Subcutaneous abdominal adipose tissue (tissue), 5 donors: ENCODE data around the gene FAM240A.

Experiments
- H3K27ac ChIP-seq: one replicate; pipeline ENCODE4 v1.7.0; 2013; ENCODE audit warnings: low read depth, mild to moderate bottlenecking, inconsistent platforms, low read length, moderate library complexity
- H3K27me3 ChIP-seq, 5 donors: one replicate each; pipeline ENCODE4 v1.7.0; 2013; ENCODE audit warnings: low read length in 5 of 5, inconsistent platforms in 1 of 5; ENCODE audit not compliant: control insufficient read depth in 5 of 5, insufficient read depth in 4 of 5
- H3K36me3 ChIP-seq, 5 donors: one replicate each; pipeline ENCODE4 v1.7.0; 2013; ENCODE audit warnings: low read length in 5 of 5; ENCODE audit not compliant: control insufficient read depth in 5 of 5, insufficient read depth in 5 of 5
- H3K4me1 ChIP-seq, 5 donors: one replicate each; pipeline ENCODE4 v1.7.0; 2013; ENCODE audit warnings: low read length in 5 of 5, mild to moderate bottlenecking in 3 of 5, moderate library complexity in 1 of 5; ENCODE audit not compliant: control insufficient read depth in 5 of 5, insufficient read depth in 5 of 5
- H3K4me3 ChIP-seq, 5 donors: one replicate each; pipeline ENCODE4 v1.7.0; 2013; ENCODE audit warnings: low read length in 5 of 5, low read depth in 1 of 5
- H3K9ac ChIP-seq, 5 donors: one replicate each; pipeline ENCODE4 v1.7.0; 2013; ENCODE audit warnings: low read length in 5 of 5, mild to moderate bottlenecking in 4 of 5, moderate library complexity in 3 of 5
- H3K9me3 ChIP-seq, 5 donors: one replicate each; pipeline ENCODE4 v1.7.0; 2013; ENCODE audit warnings: low read length in 5 of 5; ENCODE audit not compliant: control insufficient read depth in 5 of 5
- donor health status: healthy.
- donor health status: healthy.
- donor health status: healthy.
- donor health status: healthy.
- donor health status: healthy.

The FAM240A gene

DNA sequence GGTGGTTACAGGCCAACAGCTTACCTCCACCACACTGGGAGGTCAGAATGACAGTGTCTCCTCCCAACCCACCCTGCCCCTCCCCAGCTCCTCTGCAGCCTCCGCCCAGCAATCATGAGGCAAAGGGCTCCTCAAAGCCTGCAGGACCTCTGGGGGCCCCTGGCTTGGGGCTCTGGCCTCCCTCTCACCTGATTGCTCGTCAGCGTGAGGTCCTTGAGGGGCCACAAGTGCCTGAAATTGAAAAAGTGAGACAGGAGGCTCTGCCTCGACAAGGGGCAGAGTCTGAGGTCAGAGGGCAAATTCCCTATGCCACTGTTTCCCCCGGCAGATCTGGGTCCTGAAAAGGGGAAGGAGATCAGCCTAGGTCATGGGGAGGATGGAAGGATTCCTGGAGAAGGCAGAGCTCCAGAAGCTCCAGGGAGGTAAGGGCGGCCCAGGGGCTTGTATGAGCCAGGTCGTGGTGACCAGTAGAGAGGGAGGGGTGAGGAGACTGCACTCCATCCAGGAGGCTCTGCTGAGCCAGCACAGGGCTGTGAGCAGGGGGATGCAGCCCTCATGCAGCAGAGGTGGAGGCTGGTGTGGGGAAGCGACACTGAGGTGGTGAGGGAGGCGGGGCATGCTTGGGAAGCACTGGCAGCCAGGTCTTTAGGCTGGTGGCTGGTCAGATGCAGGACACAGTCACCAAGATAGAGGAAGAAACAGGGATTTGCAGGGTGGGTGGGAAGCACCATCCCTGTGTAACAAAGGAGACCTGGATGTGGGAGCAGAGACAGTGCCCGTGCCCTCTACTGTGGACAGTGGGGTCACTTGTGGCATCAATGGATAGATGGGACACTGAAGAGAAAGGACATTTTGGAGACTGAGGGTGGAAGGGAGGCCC is 61.1 kb downstream of the FAM240A start:
- Histone ChIP-seq H3K4me1 (peaks cover 0 to 11% (median 5%) of the 10 kb centered on the region in 5 donors), H3K9ac (no peak overlapping the region), H3K4me3 (no peak overlapping the region), H3K27me3 (no peaks in the 10 kb centered on the region), H3K36me3 (peaks cover 0 to 58% (median 37%) of the 10 kb centered on the region in 5 donors), H3K27ac (no peak overlapping the region), H3K9me3 (no peaks in the 10 kb centered on the region)

GRCh38 chr3:46674031-46674845 is 61.9 kb downstream of the FAM240A start:
- Histone ChIP-seq H3K36me3 (peaks cover 0 to 63% (median 37%) of the 10 kb centered on the region in 5 donors), H3K9me3 (no peaks in the 10 kb centered on the region), H3K9ac (no peak overlapping the region), H3K4me1 (peaks cover 0 to 11% (median 5%) of the 10 kb centered on the region in 5 donors), H3K4me3 (no peak overlapping the region), H3K27me3 (no peaks in the 10 kb centered on the region), H3K27ac (no peak overlapping the region)

- H3K27me3 ChIP-seq = no peaks in the 10 kb centered on the region
- peaks cover 0 to 11% (median 5%) of the 10 kb centered on the region in 5 donors for H3K4me1 ChIP-seq
- no peak overlapping the region for H3K27ac ChIP-seq
- H3K36me3 ChIP-seq = peaks cover 0 to 74% (median 45%) of the 10 kb centered on the region in 5 donors
- H3K9ac ChIP-seq = no peak overlapping the region
- no peak overlapping the region for H3K4me3 ChIP-seq
- no peaks in the 10 kb centered on the region for H3K9me3 ChIP-seq
These were observed 63.1 kb downstream of the FAM240A start for GRCh38 chr3:46675426-46675825.
